SK-N-SH (cell line): ENCODE results near the gene CCDC24.

ENCODE experiments used
- MXI1 ChIP-seq: IDR thresholded peaks from 2 replicates; pipeline ENCODE4 v1.6.1; 2012; ENCODE audit warnings: mild to moderate bottlenecking, low read depth, low read length, improper control_type of control experiment
- POLR2AphosphoS5 ChIP-seq: IDR thresholded peaks from 2 replicates; pipeline ENCODE4 v1.6.1; 2012; ENCODE audit warnings: low read depth, low read length
- SIN3A ChIP-seq: IDR thresholded peaks from 2 replicates; pipeline ENCODE4 v1.6.1; 2012; ENCODE audit warnings: low read depth, mild to moderate bottlenecking, low read length, moderate library complexity, borderline replicate concordance
- TAF1 ChIP-seq: IDR thresholded peaks from 2 replicates; pipeline ENCODE4 v1.6.1; 2012; ENCODE audit warnings: low read depth, mild to moderate bottlenecking, low read length, moderate library complexity, borderline replicate concordance
- TF ChIP-seq, protein P1 (sequence below): IDR thresholded peaks from 2 replicates; pipeline ENCODE4 v1.4.0; 2012; ENCODE audit warnings: low read depth

- TF ChIP-seq SIN3A, result no peak
- TF ChIP-seq TAF1, result no peak
- TF ChIP-seq POLR2AphosphoS5, result no peak
- TF ChIP-seq, protein P1, sequence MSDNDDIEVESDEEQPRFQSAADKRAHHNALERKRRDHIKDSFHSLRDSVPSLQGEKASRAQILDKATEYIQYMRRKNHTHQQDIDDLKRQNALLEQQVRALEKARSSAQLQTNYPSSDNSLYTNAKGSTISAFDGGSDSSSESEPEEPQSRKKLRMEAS, result no peak
- TF ChIP-seq MXI1, result no peak
These were observed 4.7 kb upstream of the CCDC24 start for GRCh38 chr1:43986712-43987111.
